Measurements from ENCODE around the gene HOXD3.

The HOXD3 gene

DNA sequence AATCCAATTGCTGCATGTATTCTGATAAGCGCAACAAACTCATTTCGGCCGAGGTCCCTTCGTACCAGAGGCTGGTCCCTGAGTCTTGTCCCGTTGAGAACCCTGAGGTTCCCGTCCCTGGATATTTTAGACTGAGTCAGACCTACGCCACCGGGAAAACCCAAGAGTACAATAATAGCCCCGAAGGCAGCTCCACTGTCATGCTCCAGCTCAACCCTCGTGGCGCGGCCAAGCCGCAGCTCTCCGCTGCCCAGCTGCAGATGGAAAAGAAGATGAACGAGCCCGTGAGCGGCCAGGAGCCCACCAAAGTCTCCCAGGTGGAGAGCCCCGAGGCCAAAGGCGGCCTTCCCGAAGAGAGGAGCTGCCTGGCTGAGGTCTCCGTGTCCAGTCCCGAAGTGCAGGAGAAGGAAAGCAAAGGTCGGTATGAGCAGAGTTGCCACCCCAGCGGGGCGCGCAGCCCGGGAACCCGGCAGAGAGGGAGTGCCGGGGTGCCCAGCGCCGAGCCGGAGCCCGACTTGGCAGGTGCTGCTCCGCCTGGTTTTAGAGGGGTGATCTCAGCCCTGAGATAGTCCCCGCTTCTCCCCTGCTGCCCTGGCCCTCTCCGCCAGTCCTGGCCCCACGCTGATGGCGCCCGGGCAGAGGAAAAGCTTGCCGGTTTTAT, 39.8 kb upstream of the HOXD3 start:
- TF ChIP-seq CTCF (conservative IDR thresholded peaks at IDR 0.05; ENCODE audit: low read depth) = no peak
- ChIA-PET CTCF (interaction anchor here (0.8 kb wide), 1 partner anchor 10 kb away, joined by 4 read pairs; no protein-coding TSS in a partner anchor), POLR2A (ENCODE audit: low non-redundant PET) (no interaction called here)
- H3K27ac ChIP-seq = peak overlapping the region; percentile 66; the same call in 1 of the 2 replicates
- DNase-seq (ENCODE audit: low spot score) = no peak

- DNase-seq (ENCODE audit: low spot score) = no peak
- TF ChIP-seq CTCF (conservative IDR thresholded peaks at IDR 0.05; ENCODE audit: low read depth) = no peak
- POLR2A ChIA-PET (ENCODE audit: low non-redundant PET) = no interaction called here
- peak overlapping the region; percentile 66; the same call in 1 of the 2 replicates for H3K27ac ChIP-seq
- CTCF ChIA-PET = interaction anchor here (0.8 kb wide), 1 partner anchor 9 kb away, joined by 4 read pairs; no protein-coding TSS in a partner anchor
These were observed 39.2 kb upstream of the HOXD3 start for GRCh38 chr2:176117823-176118371.

DNA sequence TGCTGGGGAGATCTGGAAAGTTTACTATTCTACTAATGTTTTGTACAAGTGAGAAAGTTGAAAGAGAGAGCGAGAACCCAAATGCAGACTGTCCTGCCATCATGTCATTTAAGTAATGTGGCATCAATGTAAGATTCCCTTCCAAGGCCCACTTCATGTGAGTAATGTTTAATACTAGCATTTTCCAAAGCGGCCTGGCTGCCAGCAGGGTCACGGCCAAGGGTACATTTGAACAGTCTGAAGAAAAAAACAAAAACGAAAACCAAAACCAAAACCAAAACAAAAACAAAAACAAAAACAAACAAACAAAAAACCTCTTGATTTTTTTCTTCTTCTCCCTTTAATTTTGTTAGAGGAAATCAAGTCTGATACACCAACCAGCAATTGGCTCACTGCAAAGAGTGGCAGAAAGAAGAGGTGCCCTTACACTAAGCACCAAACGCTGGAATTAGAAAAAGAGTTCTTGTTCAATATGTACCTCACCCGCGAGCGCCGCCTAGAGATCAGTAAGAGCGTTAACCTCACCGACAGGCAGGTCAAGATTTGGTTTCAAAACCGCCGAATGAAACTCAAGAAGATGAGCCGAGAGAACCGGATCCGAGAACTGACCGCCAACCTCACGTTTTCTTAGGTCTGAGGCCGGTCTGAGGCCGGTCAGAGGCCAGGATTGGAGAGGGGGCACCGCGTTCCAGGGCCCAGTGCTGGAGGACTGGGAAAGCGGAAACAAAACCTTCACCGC, 38.3 kb upstream of the HOXD3 start:
- no peak for TF ChIP-seq CTCF (conservative IDR thresholded peaks at IDR 0.05; ENCODE audit: low read depth)
- ChIA-PET CTCF (no interaction called here), POLR2A (ENCODE audit: low non-redundant PET) (no interaction called here)
- no peak for DNase-seq (ENCODE audit: low spot score)
- no peak overlapping the region for H3K27ac ChIP-seq

- CTCF ChIA-PET = interaction anchor here (0.7 to 1.9 kb wide), 3 partner anchors 10 to 23 kb away, joined by 3 to 6 read pairs (median 3); no protein-coding TSS in a partner anchor
- DNase-seq (ENCODE audit: low spot score) = no peak
- no peak overlapping the region for H3K27ac ChIP-seq
- TF ChIP-seq CTCF (conservative IDR thresholded peaks at IDR 0.05; ENCODE audit: low read depth) = no peak
- POLR2A ChIA-PET (ENCODE audit: low non-redundant PET) = interaction anchor here (0.7 kb wide), 1 partner anchor 14 kb away, joined by 3 read pairs; no protein-coding TSS in a partner anchor
These were observed 36.5 kb upstream of the HOXD3 start for GRCh38 chr2:176120364-176121189.

GRCh38 chr2:176121190-176122051, 35.7 kb upstream of the HOXD3 start:
- ChIA-PET CTCF (interaction anchor here (0.7 to 1.9 kb wide), 3 partner anchors 10 to 24 kb away, joined by 3 to 6 read pairs (median 3); no protein-coding TSS in a partner anchor), POLR2A (ENCODE audit: low non-redundant PET) (no interaction called here)
- no peak for DNase-seq (ENCODE audit: low spot score)
- H3K27ac ChIP-seq = no peak overlapping the region
- TF ChIP-seq CTCF (conservative IDR thresholded peaks at IDR 0.05; ENCODE audit: low read depth) = no peak

Data from RWPE1 (cell line).